ENCODE results near the gene CCNYL1. TPM values are rescaled to one million over a fixed set of nuclear protein-coding genes. Genes with fewer than 3 reads are reported as not detected.
"Not testable (repeated sequence)": the region's sequence is repeated elsewhere in the genome, so short reads cannot be mapped to it uniquely, and the experiment has no call there.

CCNYL1 gene
- total RNA-seq, 1 donor: 4.0 TPM

- DNase-seq (ENCODE audit: low read depth in 2 of 3, low spot score in 2 of 3): no peak
These were observed 22.3 kb downstream of the CCNYL1 start for GRCh38 chr2:207733597-207734240.

GRCh38 chr2:207734264-207734635 is 22.8 kb downstream of the CCNYL1 start:
- peak in 2 of 3 donors; percentile 35 to 59 for DNase-seq (ENCODE audit: low read depth in 2 of 3, low spot score in 2 of 3)

- no peak for DNase-seq (ENCODE audit: low read depth in 2 of 3, low spot score in 2 of 3)
These were observed 23.4 kb downstream of the CCNYL1 start for GRCh38 chr2:207734636-207735512.

- DNase-seq (ENCODE audit: low read depth in 2 of 3, low spot score in 2 of 3): not testable (repeated sequence)
These were observed 24.0 kb downstream of the CCNYL1 start for GRCh38 chr2:207735513-207735859.

- no peak for DNase-seq (ENCODE audit: low read depth in 2 of 3, low spot score in 2 of 3)
These were observed 32.1 kb downstream of the CCNYL1 start for GRCh38 chr2:207743514-207743913.

- no peak for DNase-seq (ENCODE audit: low read depth in 2 of 3, low spot score in 2 of 3)
These were observed 32.6 kb downstream of the CCNYL1 start for GRCh38 chr2:207744050-207744449.

- no peak for DNase-seq (ENCODE audit: low read depth in 2 of 3, low spot score in 2 of 3)
These were observed 33.0 kb downstream of the CCNYL1 start for GRCh38 chr2:207744451-207744850.

- DNase-seq (ENCODE audit: low read depth in 2 of 3, low spot score in 2 of 3): peak in 2 of 3 donors; percentile 60 to 82
These were observed 34.7 kb downstream of the CCNYL1 start for GRCh38 chr2:207746131-207746530.

GRCh38 chr2:207747653-207748560 is 36.5 kb downstream of the CCNYL1 start:
- DNase-seq (ENCODE audit: low read depth in 2 of 3, low spot score in 2 of 3): no peak

- DNase-seq (ENCODE audit: low read depth in 2 of 3, low spot score in 2 of 3): no peak
These were observed 37.6 kb downstream of the CCNYL1 start for GRCh38 chr2:207748993-207749392.

- no peak for DNase-seq (ENCODE audit: low read depth in 2 of 3, low spot score in 2 of 3)
These were observed 38.4 kb downstream of the CCNYL1 start for GRCh38 chr2:207749873-207750272.

- DNase-seq (ENCODE audit: low read depth in 2 of 3, low spot score in 2 of 3): no peak
These were observed 38.9 kb downstream of the CCNYL1 start for GRCh38 chr2:207750345-207750744.

GRCh38 chr2:207750876-207751275 is 39.4 kb downstream of the CCNYL1 start:
- no peak for DNase-seq (ENCODE audit: low read depth in 2 of 3, low spot score in 2 of 3)

- not testable (repeated sequence) for DNase-seq (ENCODE audit: low read depth in 2 of 3, low spot score in 2 of 3)
These were observed 42.2 kb downstream of the CCNYL1 start for GRCh38 chr2:207753688-207754087.

GRCh38 chr2:207754498-207755383 is 43.3 kb downstream of the CCNYL1 start:
- no peak for DNase-seq (ENCODE audit: low read depth in 2 of 3, low spot score in 2 of 3)

- DNase-seq (ENCODE audit: low read depth in 2 of 3, low spot score in 2 of 3): no peak
These were observed 46.6 kb downstream of the CCNYL1 start for GRCh38 chr2:207758025-207758424.

GRCh38 chr2:207759890-207760289 is 48.5 kb downstream of the CCNYL1 start:
- no peak for DNase-seq (ENCODE audit: low read depth in 2 of 3, low spot score in 2 of 3)

GRCh38 chr2:207760453-207760852 is 49.0 kb downstream of the CCNYL1 start:
- DNase-seq (ENCODE audit: low read depth in 2 of 3, low spot score in 2 of 3): no peak

- not testable (repeated sequence) for DNase-seq (ENCODE audit: low read depth in 2 of 3, low spot score in 2 of 3)
These were observed 50.0 kb downstream of the CCNYL1 start for GRCh38 chr2:207761426-207761825.

GRCh38 chr2:207762146-207762545 is 50.7 kb downstream of the CCNYL1 start:
- DNase-seq (ENCODE audit: low read depth in 2 of 3, low spot score in 2 of 3): no peak

All from hematopoietic multipotent progenitor cell (in vitro differentiated cells).